Measurements from ENCODE around the gene MAP1LC3C. TPM values are rescaled to one million over a fixed set of nuclear protein-coding genes. Genes with fewer than 3 reads are reported as not detected.
"Not testable (repeated sequence)": the region's sequence is repeated elsewhere in the genome, so short reads cannot be mapped to it uniquely, and the experiment has no call there.

Gene MAP1LC3C
- total RNA-seq, 1 experiment from 2014 or later: not detected

DNA sequence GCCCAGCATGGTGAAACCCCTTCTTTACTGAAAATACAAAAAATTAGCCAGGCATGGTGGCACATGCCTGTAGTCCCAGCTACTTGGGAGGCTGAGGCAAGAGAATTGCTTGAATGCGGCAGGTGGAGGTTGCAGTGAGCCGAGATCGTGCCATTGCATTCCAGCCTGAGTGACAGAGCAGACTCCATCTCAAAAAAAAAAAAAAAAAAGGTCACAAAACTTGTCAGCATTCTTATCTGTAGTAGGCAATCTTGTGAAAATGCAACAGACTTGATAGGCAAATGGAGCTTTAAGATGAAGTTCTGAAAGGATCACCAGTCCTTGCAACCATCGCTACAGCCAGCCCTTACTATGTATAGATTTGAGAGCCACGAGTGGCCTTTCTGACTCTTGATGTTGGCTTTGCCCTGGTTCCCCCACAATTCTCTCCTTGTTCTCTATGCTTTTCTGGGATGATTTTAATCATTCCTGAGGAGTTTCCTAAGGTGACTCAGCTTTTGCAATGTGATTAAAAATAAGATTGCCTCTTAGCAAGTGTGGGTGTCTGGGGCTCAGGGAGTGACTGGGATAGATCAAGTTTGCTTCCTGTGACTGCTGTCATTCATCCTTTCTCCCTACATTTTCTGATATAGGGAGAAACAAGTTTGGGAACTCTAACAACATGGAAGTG is 7.1 kb upstream of the MAP1LC3C start:
- Histone ChIP-seq H3K27ac (no peak overlapping the region), H3K4me1 (replicated peaks) (no peaks in the 10 kb centered on the region), H3K9me3 (replicated peaks) (no peaks in the 10 kb centered on the region), H3K36me3 (no peaks in the 10 kb centered on the region), H3K27me3 (replicated peaks) (no peaks in the 10 kb centered on the region), H3K4me3 (no peak overlapping the region)
- no peak for DNase-seq (ENCODE audit: low read depth in 1 of 2, low spot score in 2 of 2)

DNA sequence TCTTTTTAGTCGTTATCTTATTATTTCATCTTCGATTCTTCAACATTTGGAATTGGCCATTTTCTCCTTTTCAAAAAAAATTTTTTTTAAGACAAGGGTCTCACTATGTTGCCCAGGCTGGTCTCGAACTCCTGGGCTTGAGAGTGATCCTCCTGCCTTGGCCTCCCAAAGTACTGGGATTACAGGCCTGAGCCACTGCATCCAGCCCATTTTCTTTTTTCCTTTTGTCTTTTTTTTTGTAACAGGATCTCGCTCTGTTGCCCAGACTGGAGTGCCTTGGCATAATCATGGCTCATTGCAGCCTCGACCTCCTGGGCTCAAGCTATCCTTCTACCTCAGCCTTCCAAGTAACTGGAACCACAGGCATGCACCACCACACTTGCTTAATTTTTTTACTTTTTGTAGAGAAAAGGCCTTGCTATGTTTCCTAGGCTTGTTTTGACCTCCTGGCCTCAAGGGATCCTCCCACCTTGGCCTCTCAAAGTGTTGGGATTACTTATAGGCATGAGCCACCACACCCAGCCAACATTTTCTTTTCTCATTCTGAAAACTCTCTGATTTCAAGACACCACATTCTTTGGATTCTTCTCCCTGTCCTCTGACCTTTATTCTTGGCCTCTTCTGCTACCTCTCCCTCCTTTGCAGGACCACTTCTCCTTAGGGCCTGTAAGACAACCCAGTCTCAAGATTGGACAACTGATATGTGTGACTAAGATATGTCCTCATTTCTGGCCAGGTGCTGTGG is 6.0 kb upstream of the MAP1LC3C start:
- Histone ChIP-seq H3K4me1 (replicated peaks) (no peaks in the 10 kb centered on the region), H3K36me3 (no peaks in the 10 kb centered on the region), H3K9me3 (replicated peaks) (no peaks in the 10 kb centered on the region), H3K4me3 (no peak overlapping the region), H3K27ac (no peak overlapping the region), H3K27me3 (replicated peaks) (no peaks in the 10 kb centered on the region)
- no peak for DNase-seq (ENCODE audit: low read depth in 1 of 2, low spot score in 2 of 2)

DNA sequence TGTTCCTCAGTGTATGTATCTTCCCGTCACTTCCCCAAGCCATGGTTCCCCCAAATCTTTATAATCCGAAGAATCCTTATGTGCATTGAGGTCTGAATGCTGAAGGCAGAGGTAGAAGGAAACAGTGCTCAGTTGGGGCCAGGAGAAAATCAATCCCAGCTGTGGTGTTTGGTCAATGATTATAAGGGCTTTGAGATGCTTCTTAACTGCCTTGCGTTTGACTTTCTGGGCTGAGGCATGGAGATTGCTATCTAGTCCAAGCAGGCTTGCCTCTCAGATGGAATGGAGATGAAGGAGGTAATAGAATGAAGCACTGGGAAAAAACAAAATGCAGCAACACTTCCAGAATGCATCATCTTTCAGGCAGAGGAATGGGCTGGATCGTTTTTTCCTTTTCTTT is 3.6 kb upstream of the MAP1LC3C start:
- H3K27ac ChIP-seq: no peak overlapping the region
- H3K4me3 ChIP-seq: no peak overlapping the region
- no peaks in the 10 kb centered on the region for H3K27me3 ChIP-seq (replicated peaks)
- H3K9me3 ChIP-seq (replicated peaks): no peaks in the 10 kb centered on the region
- no peak for DNase-seq (ENCODE audit: low read depth in 1 of 2, low spot score in 2 of 2)
- no peaks in the 10 kb centered on the region for H3K4me1 ChIP-seq (replicated peaks)
- no peaks in the 10 kb centered on the region for H3K36me3 ChIP-seq

DNA sequence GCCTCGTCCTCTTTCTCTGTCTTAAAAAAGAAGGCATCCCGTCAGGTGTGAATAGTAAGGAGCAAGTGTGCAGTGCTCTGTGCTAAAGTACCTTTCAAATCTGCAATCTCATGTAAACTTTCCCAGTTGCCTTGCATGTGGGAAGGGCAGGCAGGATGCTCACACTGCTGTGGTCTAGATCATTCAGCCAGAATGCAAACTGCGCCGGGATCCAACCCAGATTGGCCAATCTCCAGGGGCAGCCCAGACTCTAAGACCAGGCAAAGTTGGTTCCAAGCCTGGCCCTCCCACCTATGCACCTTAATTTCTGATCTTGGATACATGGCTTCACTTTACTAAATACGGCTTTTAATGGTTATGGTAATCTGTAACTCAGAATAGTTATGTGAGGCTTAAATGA is 3.2 kb upstream of the MAP1LC3C start:
- no peaks in the 10 kb centered on the region for H3K27me3 ChIP-seq (replicated peaks)
- no peaks in the 10 kb centered on the region for H3K36me3 ChIP-seq
- H3K4me3 ChIP-seq: no peak overlapping the region
- no peaks in the 10 kb centered on the region for H3K4me1 ChIP-seq (replicated peaks)
- no peaks in the 10 kb centered on the region for H3K9me3 ChIP-seq (replicated peaks)
- DNase-seq (ENCODE audit: low read depth in 1 of 2, low spot score in 2 of 2): no peak
- no peak overlapping the region for H3K27ac ChIP-seq

DNA sequence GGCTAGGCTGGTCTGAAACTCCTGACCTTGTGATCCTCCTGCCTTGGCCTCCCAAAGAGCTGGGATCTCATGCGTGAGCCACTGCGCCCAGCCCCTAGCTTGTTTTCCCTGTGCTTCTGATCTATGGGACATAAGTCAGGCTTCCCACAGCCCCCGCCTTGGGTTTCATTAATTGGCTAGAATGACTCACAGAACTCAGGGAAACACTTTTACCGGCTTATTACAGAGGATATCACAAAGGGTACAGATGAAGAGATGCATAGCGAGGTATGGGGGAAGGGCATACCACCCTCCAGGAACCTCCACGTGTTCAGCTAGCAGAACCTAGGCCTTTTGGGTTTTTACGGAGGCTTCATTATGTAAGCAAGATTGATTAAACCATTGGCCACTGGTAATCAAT is 1.5 kb upstream of the MAP1LC3C start:
- no peaks in the 10 kb centered on the region for H3K27me3 ChIP-seq (replicated peaks)
- H3K4me3 ChIP-seq: no peak overlapping the region
- H3K27ac ChIP-seq: no peak overlapping the region
- H3K4me1 ChIP-seq (replicated peaks): no peaks in the 10 kb centered on the region
- DNase-seq (ENCODE audit: low read depth in 1 of 2, low spot score in 2 of 2): no peak
- H3K36me3 ChIP-seq: no peaks in the 10 kb centered on the region
- H3K9me3 ChIP-seq (replicated peaks): no peaks in the 10 kb centered on the region

DNA sequence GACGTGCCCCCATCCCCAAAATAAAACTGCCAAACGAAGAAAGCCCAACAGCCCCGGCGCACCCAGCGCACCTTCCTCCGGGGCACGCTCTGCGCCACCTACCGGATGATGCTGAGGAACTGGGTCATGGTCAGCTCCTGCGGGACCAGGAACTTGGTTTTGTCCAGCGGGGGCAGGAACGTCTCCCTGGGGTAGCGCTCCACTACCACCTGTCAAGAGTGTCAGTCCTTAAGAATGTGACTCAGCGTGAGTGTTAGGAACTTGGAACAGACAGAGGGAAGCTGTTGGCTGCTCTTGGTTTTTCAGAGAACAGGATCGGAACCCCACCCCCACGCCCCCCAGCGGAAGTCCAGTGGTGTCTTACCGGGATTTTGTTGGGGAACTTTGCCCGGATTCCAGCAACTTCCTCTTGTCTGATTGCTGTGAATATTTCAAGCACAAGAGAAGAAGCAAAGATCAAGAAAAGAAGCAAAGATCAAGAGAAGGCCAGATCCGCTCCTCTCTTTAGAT is 431 bp downstream of the MAP1LC3C start:
- Histone ChIP-seq H3K27ac (no peak overlapping the region), H3K27me3 (replicated peaks) (no peaks in the 10 kb centered on the region), H3K36me3 (no peaks in the 10 kb centered on the region), H3K4me3 (no peak overlapping the region), H3K4me1 (replicated peaks) (no peaks in the 10 kb centered on the region), H3K9me3 (replicated peaks) (no peaks in the 10 kb centered on the region)
- peak; percentile 39 to 53 for DNase-seq (ENCODE audit: low read depth in 1 of 2, low spot score in 2 of 2)

DNA sequence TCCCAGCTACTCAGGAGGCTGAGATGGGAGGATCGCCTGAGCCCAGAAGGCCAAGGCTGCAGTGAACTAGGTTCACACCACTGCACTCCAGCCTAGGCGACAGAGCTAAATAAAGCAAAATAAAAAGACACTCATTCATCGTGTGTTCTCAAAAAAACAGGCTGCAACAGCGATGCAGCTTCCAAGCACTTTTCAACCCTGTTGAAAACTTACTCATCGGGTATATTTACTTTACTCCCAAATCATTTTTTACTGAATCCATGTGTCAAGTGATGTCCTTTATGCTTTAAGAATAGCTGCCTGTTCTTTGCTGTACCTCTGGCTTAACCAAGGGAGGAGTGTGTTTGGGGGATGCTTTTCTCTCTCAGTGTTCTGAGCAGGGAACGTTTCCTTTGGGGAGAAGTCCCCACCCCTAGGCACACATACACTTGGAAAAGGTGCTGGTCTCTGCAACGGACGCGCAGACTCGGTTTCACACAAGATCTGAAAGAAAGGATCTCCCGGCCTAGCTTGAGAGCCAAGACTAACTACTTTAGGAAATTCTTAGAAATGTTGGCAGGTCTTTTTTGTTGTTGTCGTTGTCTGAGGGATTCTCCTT is 1.4 kb downstream of the MAP1LC3C start:
- no peaks in the 10 kb centered on the region for H3K4me1 ChIP-seq (replicated peaks)
- DNase-seq (ENCODE audit: low read depth in 1 of 2, low spot score in 2 of 2): no peak
- H3K36me3 ChIP-seq: no peaks in the 10 kb centered on the region
- no peak overlapping the region for H3K4me3 ChIP-seq
- H3K9me3 ChIP-seq (replicated peaks): no peaks in the 10 kb centered on the region
- H3K27ac ChIP-seq: no peak overlapping the region
- H3K27me3 ChIP-seq (replicated peaks): no peaks in the 10 kb centered on the region

DNA sequence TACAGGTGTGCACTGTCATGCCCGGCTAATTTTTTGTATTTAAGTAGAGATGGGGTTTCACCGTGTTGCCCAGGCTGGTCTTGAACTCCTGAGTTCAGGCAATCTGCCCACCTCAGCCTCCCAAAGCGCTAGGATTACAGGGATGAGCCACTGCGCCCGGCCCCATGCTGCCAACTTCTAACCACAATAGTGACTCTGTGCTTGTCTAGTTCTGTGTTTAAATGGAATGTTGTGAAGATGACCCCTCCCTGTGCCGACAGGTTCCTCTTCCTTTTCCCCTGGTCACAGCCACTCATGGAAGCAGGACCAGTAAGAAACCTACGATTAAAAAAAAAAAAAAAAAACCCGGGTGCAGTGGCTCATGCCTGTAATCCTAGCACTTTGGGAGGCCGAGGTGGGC is 4.7 kb downstream of the MAP1LC3C start:
- no peaks in the 10 kb centered on the region for H3K9me3 ChIP-seq (replicated peaks)
- no peak for DNase-seq (ENCODE audit: low read depth in 1 of 2, low spot score in 2 of 2)
- H3K4me3 ChIP-seq: no peak overlapping the region
- H3K4me1 ChIP-seq (replicated peaks): no peaks in the 10 kb centered on the region
- no peak overlapping the region for H3K27ac ChIP-seq
- H3K27me3 ChIP-seq (replicated peaks): no peaks in the 10 kb centered on the region
- H3K36me3 ChIP-seq: no peaks in the 10 kb centered on the region

DNA sequence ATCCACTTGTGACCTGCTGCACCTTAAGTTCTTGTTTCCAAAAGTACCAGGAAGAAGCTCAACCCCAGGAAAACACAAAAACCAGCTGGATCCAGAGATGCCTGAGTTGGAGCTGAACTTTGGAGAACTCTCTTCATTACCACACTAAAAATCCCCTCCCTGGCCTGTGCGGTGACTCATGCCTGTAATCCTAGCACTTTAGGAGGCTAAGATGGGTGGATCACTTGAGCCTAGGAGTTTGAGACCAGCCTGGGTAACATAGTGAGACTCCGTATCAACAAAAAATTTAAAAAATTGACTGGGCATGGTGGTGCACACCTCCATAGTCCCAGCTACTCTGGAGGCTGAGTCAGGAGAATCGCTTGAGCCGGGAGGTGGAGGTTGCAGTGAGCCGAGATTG is 6.2 kb downstream of the MAP1LC3C start:
- DNase-seq (ENCODE audit: low read depth in 1 of 2, low spot score in 2 of 2): no peak
- Histone ChIP-seq H3K36me3 (no peaks in the 10 kb centered on the region), H3K27me3 (replicated peaks) (no peaks in the 10 kb centered on the region), H3K4me3 (no peak overlapping the region), H3K9me3 (replicated peaks) (no peaks in the 10 kb centered on the region), H3K27ac (no peak overlapping the region), H3K4me1 (replicated peaks) (no peaks in the 10 kb centered on the region)

DNA sequence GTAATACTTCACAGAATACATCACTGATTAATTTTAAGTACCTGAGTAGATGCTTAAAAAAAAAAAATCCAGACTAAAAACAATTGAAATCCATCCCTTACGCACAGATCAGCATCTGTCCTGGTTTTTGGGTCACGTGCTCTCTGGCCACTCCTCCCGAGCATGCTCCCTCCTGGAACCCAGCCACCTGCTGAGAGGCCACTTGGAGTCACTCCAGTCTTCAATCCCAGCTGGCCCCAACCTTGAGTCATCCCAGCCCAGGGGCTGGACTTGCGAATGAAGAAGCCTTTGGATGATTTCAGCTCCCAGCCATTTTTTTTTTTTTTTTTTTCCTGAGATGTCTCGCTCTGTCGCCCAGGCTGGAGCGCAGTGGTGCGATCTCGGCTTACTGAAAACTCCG is 8.9 kb downstream of the MAP1LC3C start:
- H3K27me3 ChIP-seq (replicated peaks): no peaks in the 10 kb centered on the region
- no peak for DNase-seq (ENCODE audit: low read depth in 1 of 2, low spot score in 2 of 2)
- no peaks in the 10 kb centered on the region for H3K4me1 ChIP-seq (replicated peaks)
- no peaks in the 10 kb centered on the region for H3K36me3 ChIP-seq
- H3K27ac ChIP-seq: no peak overlapping the region
- no peaks in the 10 kb centered on the region for H3K9me3 ChIP-seq (replicated peaks)
- no peak overlapping the region for H3K4me3 ChIP-seq

DNA sequence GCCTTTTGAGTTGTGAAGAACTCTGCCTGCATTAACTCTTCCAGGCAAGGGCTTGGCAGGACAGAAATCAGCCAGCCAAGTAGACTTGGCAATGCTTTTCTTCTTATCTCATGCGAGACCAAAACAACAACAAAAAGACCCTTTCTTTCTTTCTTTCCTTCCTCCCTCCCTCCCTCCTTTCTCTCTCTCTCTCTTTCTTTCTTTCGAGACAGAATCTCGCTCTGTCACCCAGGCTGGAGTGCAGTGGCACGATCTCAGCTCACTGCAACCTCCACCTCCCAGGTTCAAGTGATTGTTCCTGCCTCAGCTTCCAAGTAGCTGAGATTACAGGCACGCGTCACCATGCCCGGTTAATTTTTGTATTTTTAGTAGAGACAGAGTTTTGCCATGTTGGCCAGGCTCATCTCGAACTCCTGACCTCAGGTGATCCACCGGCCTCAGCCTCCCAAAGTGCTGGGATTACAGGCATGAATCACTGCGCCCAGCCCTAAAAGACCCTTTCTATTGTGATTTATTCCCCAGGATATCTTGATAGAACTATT is 10.4 kb downstream of the MAP1LC3C start:
- not testable (repeated sequence) for H3K9me3 ChIP-seq (replicated peaks); H3K4me3 ChIP-seq; H3K36me3 ChIP-seq; H3K4me1 ChIP-seq (replicated peaks); H3K27me3 ChIP-seq (replicated peaks); H3K27ac ChIP-seq; DNase-seq (ENCODE audit: low read depth in 1 of 2, low spot score in 2 of 2)

DNA sequence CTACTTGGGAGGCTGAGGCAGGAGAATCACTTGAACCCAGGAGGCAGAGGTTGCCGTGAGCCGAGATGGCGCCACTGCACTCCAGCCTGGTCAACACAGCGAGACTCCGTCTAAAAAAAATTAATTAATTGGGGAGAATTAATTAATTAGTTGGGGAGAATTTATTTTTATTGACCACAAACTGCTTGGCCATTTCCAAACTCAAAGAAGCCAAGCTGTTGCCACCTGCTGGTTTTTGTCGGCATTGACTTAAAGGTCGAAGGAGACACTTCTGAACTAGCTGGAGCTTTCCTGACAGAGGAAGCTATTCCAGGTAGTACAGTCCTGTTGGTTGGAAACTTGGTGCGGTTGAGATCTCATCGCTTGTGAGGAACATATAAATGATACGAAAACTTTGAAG is 13.1 kb downstream of the MAP1LC3C start:
- H3K27ac ChIP-seq: no peak overlapping the region
- H3K27me3 ChIP-seq (replicated peaks): no peaks in the 10 kb centered on the region
- H3K4me3 ChIP-seq: no peak overlapping the region
- H3K4me1 ChIP-seq (replicated peaks): no peaks in the 10 kb centered on the region
- H3K9me3 ChIP-seq (replicated peaks): no peaks in the 10 kb centered on the region
- no peaks in the 10 kb centered on the region for H3K36me3 ChIP-seq
- DNase-seq (ENCODE audit: low read depth in 1 of 2, low spot score in 2 of 2): no peak

DNA sequence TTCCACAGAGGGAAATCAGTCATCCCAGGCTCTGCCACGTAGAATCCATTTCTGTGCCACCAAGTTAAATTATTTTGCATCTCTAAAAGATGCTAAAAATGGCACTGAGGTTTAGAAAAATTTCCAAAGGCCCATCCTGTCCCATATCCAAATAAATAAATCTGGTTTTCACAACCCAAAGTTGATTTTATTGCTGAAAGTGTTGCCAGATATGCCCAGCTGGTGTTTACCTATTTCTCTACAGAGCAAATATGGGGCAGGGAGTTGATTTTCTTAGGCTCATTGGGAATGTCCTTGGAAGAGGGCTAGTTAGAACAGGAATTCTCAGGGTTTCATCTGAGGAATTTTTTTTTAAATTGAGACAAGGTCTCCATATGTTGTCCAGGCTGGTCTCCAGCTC is 19.0 kb downstream of the MAP1LC3C start:
- no peak for DNase-seq (ENCODE audit: low read depth in 1 of 2, low spot score in 2 of 2)
- Histone ChIP-seq H3K27me3 (replicated peaks) (no peaks in the 10 kb centered on the region), H3K9me3 (replicated peaks) (no peaks in the 10 kb centered on the region)

DNA sequence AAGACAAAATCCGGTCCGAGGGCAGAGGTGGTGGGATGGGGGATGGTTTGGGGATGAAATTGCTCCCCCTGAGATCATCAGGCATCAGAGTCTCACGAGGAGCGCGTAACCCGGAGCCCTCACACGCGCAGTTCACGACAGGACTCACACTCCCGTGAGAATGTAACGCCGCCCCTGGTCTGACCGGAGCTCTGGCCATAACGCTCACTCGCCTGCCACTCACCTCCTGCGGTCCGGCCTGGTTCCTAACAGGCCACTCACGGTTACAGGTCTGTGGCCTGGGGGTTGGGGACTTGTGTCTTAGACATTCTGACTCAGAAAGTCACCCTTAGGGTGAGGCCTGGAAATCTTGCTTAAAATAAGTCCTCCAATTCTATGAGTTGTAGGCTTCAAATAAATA is 19.8 kb downstream of the MAP1LC3C start:
- Histone ChIP-seq H3K36me3 (no peaks in the 10 kb centered on the region), H3K4me3 (no peak overlapping the region), H3K9me3 (replicated peaks) (no peaks in the 10 kb centered on the region), H3K4me1 (replicated peaks) (no peaks in the 10 kb centered on the region), H3K27ac (no peak overlapping the region), H3K27me3 (replicated peaks) (no peaks in the 10 kb centered on the region)
- DNase-seq (ENCODE audit: low read depth in 1 of 2, low spot score in 2 of 2): no peak

More for the DNA sequence above, 19.0 kb downstream of the MAP1LC3C start:
- Histone ChIP-seq H3K27ac (no peak overlapping the region), H3K4me1 (replicated peaks) (no peaks in the 10 kb centered on the region), H3K4me3 (no peak overlapping the region), H3K36me3 (no peaks in the 10 kb centered on the region)

Measured in SJSA1 (cell line).